H9 (cell line): ENCODE measurements around the gene SAP30L. TPM values are rescaled to one million over a fixed set of nuclear protein-coding genes. Genes with fewer than 3 reads are reported as not detected.

Experiments
- DNase-seq: peaks from one replicate; pipeline ENCODE4 v3.0.0-alpha.2; 2017
- H2AFZ ChIP-seq: one replicate; pipeline ENCODE4 v1.6.1; 2013; ENCODE audit warnings: mild to moderate bottlenecking, low read length, control low read depth, moderate library complexity
- H2AK5ac ChIP-seq: 2 replicates; pipeline ENCODE4 v1.6.1; 2013; ENCODE audit warnings: low read length, control low read depth, mixed read lengths; ENCODE audit not compliant: insufficient read length
- H2BK120ac ChIP-seq: one replicate; pipeline ENCODE4 v1.6.1; 2013; ENCODE audit warnings: low read depth, mild to moderate bottlenecking, low read length, control low read depth, inconsistent platforms; ENCODE audit not compliant: poor library complexity, severe bottlenecking
- H2BK12ac ChIP-seq: 2 replicates; pipeline ENCODE4 v1.6.1; 2013; ENCODE audit warnings: low read length, control low read depth, mixed read lengths, low read depth; ENCODE audit not compliant: insufficient read length
- H2BK15ac ChIP-seq: 2 replicates; pipeline ENCODE4 v1.6.1; 2013; ENCODE audit warnings: low read depth, low read length, control low read depth
- H2BK20ac ChIP-seq: one replicate; pipeline ENCODE4 v1.6.1; 2013; ENCODE audit warnings: low read depth, mild to moderate bottlenecking, low read length, control low read depth, inconsistent platforms; ENCODE audit not compliant: poor library complexity, severe bottlenecking
- H2BK5ac ChIP-seq: 2 replicates; pipeline ENCODE4 v1.6.1; 2013; ENCODE audit warnings: low read length, control low read depth, mixed read lengths; ENCODE audit not compliant: insufficient read length
- H3K14ac ChIP-seq: 2 replicates; pipeline ENCODE4 v1.6.1; 2013; ENCODE audit warnings: low read length, control low read depth; ENCODE audit not compliant: insufficient read depth
- H3K18ac ChIP-seq: 2 replicates; pipeline ENCODE4 v1.6.1; 2013; ENCODE audit warnings: low read depth, mild to moderate bottlenecking, mixed read lengths, low read length, control low read depth; ENCODE audit not compliant: insufficient read length
- H3K23ac ChIP-seq: 2 replicates; pipeline ENCODE4 v1.6.1; 2013; ENCODE audit warnings: low read length, control low read depth, mixed read lengths, low read depth; ENCODE audit not compliant: insufficient read length
- H3K23me2 ChIP-seq: 2 replicates; pipeline ENCODE4 v1.6.1; 2013; ENCODE audit warnings: low read depth, mild to moderate bottlenecking, mixed read lengths, low read length, control low read depth; ENCODE audit not compliant: insufficient read length, poor library complexity, severe bottlenecking
- H3K27ac ChIP-seq: 2 replicates; pipeline ENCODE4 v1.5.1; 2013; ENCODE audit warnings: low read length, control low read depth, mixed read lengths, low read depth; ENCODE audit not compliant: insufficient read length
- H3K27me3 ChIP-seq: 2 replicates; pipeline ENCODE4 v1.6.1; 2013; ENCODE audit warnings: low read length, control low read depth, inconsistent platforms; ENCODE audit not compliant: insufficient read depth
- H3K4ac ChIP-seq: 2 replicates; pipeline ENCODE4 v1.6.1; 2013; ENCODE audit warnings: low read depth, mild to moderate bottlenecking, control low read depth, inconsistent platforms, low read length, moderate library complexity
- H3K4me1 ChIP-seq: 2 replicates; pipeline ENCODE4 v1.6.1; 2013; ENCODE audit warnings: low read length, control low read depth, inconsistent platforms; ENCODE audit not compliant: insufficient read depth
- H3K4me2 ChIP-seq: 2 replicates; pipeline ENCODE4 v1.6.1; 2013; ENCODE audit warnings: low read length, control low read depth, mixed read lengths; ENCODE audit not compliant: insufficient read length, insufficient read depth
- H3K56ac ChIP-seq: 2 replicates; pipeline ENCODE4 v1.6.1; 2013; ENCODE audit warnings: low read depth, mild to moderate bottlenecking, mixed read lengths, low read length, control low read depth; ENCODE audit not compliant: insufficient read length
- H3K79me1 ChIP-seq: 2 replicates; pipeline ENCODE4 v1.6.1; 2013; ENCODE audit warnings: low read depth, mild to moderate bottlenecking, moderate library complexity, low read length, control low read depth, inconsistent platforms; ENCODE audit not compliant: insufficient read depth, poor library complexity, severe bottlenecking
- H3K79me2 ChIP-seq: 2 replicates; pipeline ENCODE4 v1.6.1; 2013; ENCODE audit warnings: low read length, control low read depth, inconsistent platforms; ENCODE audit not compliant: insufficient read depth
- H3K9ac ChIP-seq: 2 replicates; pipeline ENCODE4 v1.6.1; 2013; ENCODE audit warnings: low read length, control low read depth, mixed read lengths; ENCODE audit not compliant: insufficient read length; ENCODE audit errors: extremely low read depth
- H3K9me3 ChIP-seq: one replicate; pipeline ENCODE4 v1.6.1; 2013; ENCODE audit warnings: low read depth, low read length, inconsistent platforms; ENCODE audit not compliant: control insufficient read depth
- H3T11ph ChIP-seq: one replicate; pipeline ENCODE4 v1.6.1; 2013; ENCODE audit warnings: mild to moderate bottlenecking, low read length, control low read depth, inconsistent platforms
- H4K20me1 ChIP-seq: one replicate; pipeline ENCODE4 v1.6.1; 2013; ENCODE audit not compliant: control insufficient read depth, insufficient read length, insufficient read depth
- H4K5ac ChIP-seq: 2 replicates; pipeline ENCODE4 v1.6.1; 2013; ENCODE audit warnings: low read depth, mild to moderate bottlenecking, mixed read lengths, low read length, control low read depth; ENCODE audit not compliant: insufficient read length
- H4K8ac ChIP-seq: replicated peaks from 2 replicates; pipeline ENCODE4 v1.6.1; 2013; ENCODE audit warnings: low read length, control low read depth, mixed read lengths, low read depth; ENCODE audit not compliant: insufficient read length
- H4K91ac ChIP-seq: 2 replicates; pipeline ENCODE4 v1.6.1; 2013; ENCODE audit warnings: low read depth, mild to moderate bottlenecking, moderate library complexity, mixed read lengths, low read length, control low read depth; ENCODE audit not compliant: insufficient read length
- H3K27ac Mint-ChIP-seq, 3 experiments: 2 replicates in 2 of 3; 3 replicates in 1 of 3; pipeline ENCODE4 v1.8.0; 2020 to 2021; ENCODE audit warnings: mixed read lengths in 3 of 3, mild to moderate bottlenecking in 1 of 3, moderate library complexity in 1 of 3
- H3K27me3 Mint-ChIP-seq: 2 replicates; pipeline ENCODE4 v1.8.0; 2021; ENCODE audit warnings: low read depth, mild to moderate bottlenecking, moderate library complexity, mixed read lengths
- H3K36me3 Mint-ChIP-seq, 3 experiments: 2 replicates in 2 of 3; 3 replicates in 1 of 3; pipeline ENCODE4 v1.8.0; 2020 to 2021; ENCODE audit warnings: low read depth in 3 of 3, mixed read lengths in 3 of 3; ENCODE audit not compliant: insufficient read depth in 1 of 3
- H3K4me1 Mint-ChIP-seq, 2 experiments: 2 replicates each; pipeline ENCODE4 v1.8.0; 2020; ENCODE audit warnings: mixed read lengths in 2 of 2
- H3K4me3 Mint-ChIP-seq, 2 experiments: 2 replicates in 1 of 2; 3 replicates in 1 of 2; pipeline ENCODE4 v1.8.0; 2020 to 2021; ENCODE audit warnings: mild to moderate bottlenecking in 2 of 2, mixed read lengths in 2 of 2, moderate library complexity in 1 of 2
- H3K9me3 Mint-ChIP-seq, 2 experiments: 2 replicates in 1 of 2; 3 replicates in 1 of 2; pipeline ENCODE4 v1.8.0; 2020; ENCODE audit warnings: mild to moderate bottlenecking in 2 of 2, mixed read lengths in 2 of 2, moderate library complexity in 1 of 2
- WGBS: extraction: QIAGEN DNeasy Blood & Tissue Kit; methylation state at CpG from one replicate; pipeline ENCODE4 v1.1.7; 2013; ENCODE audit warnings: missing lambda C conversion rate, low lambda C conversion rate, mixed read lengths; ENCODE audit not compliant: insufficient read length; ENCODE audit errors: extremely low coverage; 5-methylcytosine and 5-hydroxymethylcytosine counted together
- long read RNA-seq: library from polyadenylated mRNA; unstranded; transcript quantifications from one replicate; pipeline ENCODE4 v2.0.0, GENCODE V29; 2020
- total RNA-seq: library from RNA; stranded (reverse); gene quantifications from 2 replicates; pipeline ENCODE4 v1.2.1, GENCODE V29; 2021
- TF ChIP-seq, protein P1 (sequence below): fragments of 200-600 bp; sonication (generic); conservative IDR thresholded peaks from 3 replicates; pipeline ENCODE4 v1.8.0; 2021; ENCODE audit warnings: antibody characterized with exemption, mild to moderate bottlenecking

SAP30L gene
- total RNA-seq: 24.8 and 25.0 TPM in 2 replicates
- long read RNA-seq, partial matches to known transcripts: 0 of 2 reads
- long read RNA-seq, other reads (novel, unspliced or antisense): 2 of 2 reads

DNA sequence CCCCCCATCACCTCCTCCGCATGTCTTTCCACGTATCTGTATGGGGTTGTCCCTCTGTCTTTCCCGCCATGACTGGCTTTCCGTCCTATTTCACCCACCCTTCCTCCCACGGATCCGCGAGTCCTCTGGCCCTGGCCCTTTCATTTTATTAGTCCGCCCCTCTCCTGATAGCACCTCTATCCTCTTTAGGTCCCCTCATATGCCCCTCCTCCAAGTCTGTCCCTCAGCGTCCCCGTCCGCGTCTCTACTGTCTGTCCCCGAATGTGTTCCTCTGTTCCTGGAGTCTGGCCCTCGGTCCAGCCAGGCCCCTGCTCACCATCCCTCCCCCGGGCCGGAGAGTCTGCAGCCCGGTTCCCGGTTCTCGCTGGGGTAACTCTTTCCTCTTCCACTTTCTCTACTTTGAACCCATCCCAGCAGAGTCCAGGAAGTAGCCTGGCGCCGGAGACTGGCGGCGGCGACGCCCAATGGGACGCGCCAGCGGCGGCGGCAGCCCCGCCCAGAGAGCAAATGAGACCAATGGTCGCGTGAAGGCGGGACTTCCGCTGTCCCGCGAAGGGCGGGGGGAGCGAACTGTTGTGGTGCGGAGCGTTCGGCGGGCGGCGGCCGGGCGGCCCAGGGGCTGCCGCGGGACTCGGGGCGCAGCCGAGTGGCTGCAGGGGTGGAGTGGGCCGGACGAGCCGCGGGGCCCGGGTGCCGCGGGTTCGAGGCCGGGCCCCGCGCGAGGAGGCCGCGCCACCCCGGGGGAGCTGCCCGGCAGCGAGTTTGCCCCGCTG is at the start of gene SAP30L:
Gene SAP30L (plus strand): TSS at position 576 of the 773 bp plus-strand sequence. CDS start 608 bp downstream, outside the sequence.
- Histone ChIP-seq H2AFZ (peak within 1 kb of the TSS; percentile 24), H3K27ac (no peak within 1 kb of the TSS), H2BK15ac (no peak within 1 kb of the TSS), H3K27me3 (no peaks in the 10 kb centered on the region), H3K23ac (no peak within 1 kb of the TSS), H3K14ac (no peak within 1 kb of the TSS; the same call in 1 of the 2 replicates), H3K23me2 (peaks cover 13% of the 10 kb centered on the region), H3K4me2 (peak within 1 kb of the TSS; percentile 98), H3K56ac (no peak within 1 kb of the TSS), H3K79me1 (peaks cover 3% of the 10 kb centered on the region), H2AK5ac (no peak within 1 kb of the TSS), H4K20me1 (no peaks in the 10 kb centered on the region), H3K79me2 (no peaks in the 10 kb centered on the region), H3K4me1 (no peaks in the 10 kb centered on the region), H2BK120ac (no peak within 1 kb of the TSS), H3T11ph (no peak within 1 kb of the TSS), H2BK20ac (no peak within 1 kb of the TSS), H2BK12ac (no peak within 1 kb of the TSS), H3K4ac (no peak within 1 kb of the TSS), H3K9me3 (no peaks in the 10 kb centered on the region), H2BK5ac (no peak within 1 kb of the TSS), H4K5ac (no peak within 1 kb of the TSS), H4K91ac (no peak within 1 kb of the TSS), H3K9ac (peak within 1 kb of the TSS; percentile 66), H3K18ac (no peak within 1 kb of the TSS), H4K8ac (no peak within 1 kb of the TSS)
- H3K27me3 Mint-ChIP-seq: peaks cover 3% of the 10 kb centered on the region; the same call in 1 of the 2 replicates
- WGBS: no CpG with 5 or more reads among the region's 70 CpGs
- DNase-seq: peak; percentile 95
- peak within 1 kb of the TSS in 2 of 3 experiments; percentile 30 to 48; a peak in 2 of 7 replicates for H3K27ac Mint-ChIP-seq
- H3K9me3 Mint-ChIP-seq: no peaks in the 10 kb centered on the region
- TF ChIP-seq, protein P1, sequence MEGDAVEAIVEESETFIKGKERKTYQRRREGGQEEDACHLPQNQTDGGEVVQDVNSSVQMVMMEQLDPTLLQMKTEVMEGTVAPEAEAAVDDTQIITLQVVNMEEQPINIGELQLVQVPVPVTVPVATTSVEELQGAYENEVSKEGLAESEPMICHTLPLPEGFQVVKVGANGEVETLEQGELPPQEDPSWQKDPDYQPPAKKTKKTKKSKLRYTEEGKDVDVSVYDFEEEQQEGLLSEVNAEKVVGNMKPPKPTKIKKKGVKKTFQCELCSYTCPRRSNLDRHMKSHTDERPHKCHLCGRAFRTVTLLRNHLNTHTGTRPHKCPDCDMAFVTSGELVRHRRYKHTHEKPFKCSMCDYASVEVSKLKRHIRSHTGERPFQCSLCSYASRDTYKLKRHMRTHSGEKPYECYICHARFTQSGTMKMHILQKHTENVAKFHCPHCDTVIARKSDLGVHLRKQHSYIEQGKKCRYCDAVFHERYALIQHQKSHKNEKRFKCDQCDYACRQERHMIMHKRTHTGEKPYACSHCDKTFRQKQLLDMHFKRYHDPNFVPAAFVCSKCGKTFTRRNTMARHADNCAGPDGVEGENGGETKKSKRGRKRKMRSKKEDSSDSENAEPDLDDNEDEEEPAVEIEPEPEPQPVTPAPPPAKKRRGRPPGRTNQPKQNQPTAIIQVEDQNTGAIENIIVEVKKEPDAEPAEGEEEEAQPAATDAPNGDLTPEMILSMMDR: no peak
- H3K4me3 Mint-ChIP-seq: peak within 1 kb of the TSS; percentile 93 to 99
- H3K4me1 Mint-ChIP-seq: peaks cover 14 to 19% of the 10 kb centered on the region in 2 experiments
- peaks cover 2 to 16% (median 9%) of the 10 kb centered on the region in 3 experiments; a peak in 6 of 7 replicates for H3K36me3 Mint-ChIP-seq
